Measurements from ENCODE around the gene CELA2B. TPM values are rescaled to one million over a fixed set of nuclear protein-coding genes. Genes with fewer than 3 reads are reported as not detected.

The CELA2B gene
- total and polyA plus RNA-seq, 2 of the 8 experiments (the other 6 are each of a cell fraction or from before 2014, with no cell fraction given): not detected

- H2BK20ac ChIP-seq (ENCODE audit: low read length): no peak overlapping the region
- H3K56ac ChIP-seq (replicated peaks; ENCODE audit: insufficient read length, low read depth, low read length): no peak overlapping the region
- no peaks in the 10 kb centered on the region for H4K20me1 ChIP-seq (replicated peaks in 1 of 2; ENCODE audit: control insufficient read depth in 1 of 2, insufficient read depth in 2 of 2, low read length in 2 of 2)
- H3K9ac ChIP-seq (replicated peaks in 1 of 4; ENCODE audit: extremely low read depth in 1 of 4, low read depth in 3 of 4, low read length in 3 of 4): no peak overlapping the region
- H4K91ac ChIP-seq (replicated peaks; ENCODE audit: insufficient read length, low read length): no peak overlapping the region
- no peak overlapping the region for H3K23ac ChIP-seq (ENCODE audit: insufficient read length)
- no peak overlapping the region for H3K18ac ChIP-seq (ENCODE audit: extremely low read depth, low read length)
- H3K4me3 ChIP-seq (ENCODE audit: extremely low read depth in 1 of 4, insufficient read depth in 2 of 4, low read depth in 3 of 4, low read length in 4 of 4): no peak overlapping the region
- no peaks in the 10 kb centered on the region for H3K36me3 ChIP-seq (ENCODE audit: control insufficient read depth in 2 of 4, insufficient read depth in 4 of 4, low read length in 3 of 4)
- no peaks in the 10 kb centered on the region for H3K4me1 ChIP-seq (replicated peaks in 1 of 4; ENCODE audit: control insufficient read depth in 3 of 4, insufficient read depth in 4 of 4, low read length in 3 of 4)
- H2BK12ac ChIP-seq (ENCODE audit: low read depth, low read length): no peak overlapping the region
- ChIA-PET POLR2A (ENCODE audit: partially characterized antibody) (interaction anchor here (1.9 kb wide), 1 partner anchor 11 kb away, joined by 6 read pairs; no protein-coding TSS in a partner anchor), CTCF (ENCODE audit: partially characterized antibody) (interaction anchor here (1.2 kb wide), 1 partner anchor 122 kb away, joined by 5 read pairs; no protein-coding TSS in a partner anchor)
- H3K27ac ChIP-seq (ENCODE audit: low read depth, low read length): no peak overlapping the region
- H2AFZ ChIP-seq (ENCODE audit: low read length): no peak overlapping the region
- H3K9me3 ChIP-seq (ENCODE audit: insufficient read depth in 2 of 2, low read depth in 1 of 2, low read length in 1 of 2): no peaks in the 10 kb centered on the region
- no peaks in the 10 kb centered on the region for H3K79me1 ChIP-seq (ENCODE audit: low read depth, low read length)
- no peaks in the 10 kb centered on the region; the same call in 1 of the 2 replicates for H3K23me2 ChIP-seq (ENCODE audit: low read depth, low read length)
- H3K4me2 ChIP-seq (ENCODE audit: insufficient read depth in 1 of 2, low read depth in 2 of 2, low read length in 2 of 2): no peak overlapping the region
- H4K8ac ChIP-seq (ENCODE audit: extremely low read depth, insufficient read depth, low read length): no peak overlapping the region
- H3K14ac ChIP-seq (ENCODE audit: insufficient read length): no peak overlapping the region
- WGBS, 2 experiments (ENCODE audit: extremely low coverage in 1 of 2, insufficient coverage in 1 of 2, insufficient read length in 1 of 2, insufficient replicate concordance in 2 of 2, low coverage in 1 of 2, low lambda C conversion rate in 2 of 2, missing lambda C conversion rate in 1 of 2): 94% methylated on average over 2 of the region's 4 CpGs; no CpG with 5 or more reads in 1 of the 2 experiments
- H3K27me3 ChIP-seq (replicated peaks in 1 of 4; ENCODE audit: control insufficient read depth in 3 of 4, extremely low read depth in 1 of 4, insufficient read depth in 3 of 4, low read length in 3 of 4): no peaks in the 10 kb centered on the region
- H2BK15ac ChIP-seq (ENCODE audit: low read length): no peak overlapping the region
- no peak overlapping the region for H2AK5ac ChIP-seq (ENCODE audit: low read depth, low read length)
- H4K5ac ChIP-seq (ENCODE audit: insufficient read length, low read depth, low read length): no peak overlapping the region
- no peak for DNase-seq (ENCODE audit: low read depth in 1 of 2, low spot score in 2 of 2)
- H2BK120ac ChIP-seq (replicated peaks; ENCODE audit: low read depth, low read length): no peak overlapping the region
- no peak for FAIRE-seq
- H3K4ac ChIP-seq (replicated peaks; ENCODE audit: insufficient read length, low read depth, low read length): no peak overlapping the region
- no peaks in the 10 kb centered on the region for H3K79me2 ChIP-seq (ENCODE audit: control insufficient read depth in 1 of 2, insufficient read depth in 2 of 2, low read length in 2 of 2)
- H2BK5ac ChIP-seq (ENCODE audit: low read depth, low read length): no peak overlapping the region
- TF ChIP-seq ATF3 (IDR thresholded peaks at IDR 0.05; ENCODE audit: insufficient read depth, low read depth, low read length): no peak
- TF ChIP-seq TCF12 (IDR thresholded peaks at IDR 0.05; ENCODE audit: low read depth, low read length): no peak
- TF ChIP-seq BRCA1 (IDR thresholded peaks at IDR 0.05; ENCODE audit: low read depth, low read length): no peak
- no peak for TF ChIP-seq SAP30 (IDR thresholded peaks at IDR 0.05; ENCODE audit: insufficient read depth, insufficient replicate concordance, low read length)
- no peak for TF ChIP-seq CTBP2 (IDR thresholded peaks at IDR 0.05; ENCODE audit: borderline replicate concordance, insufficient read depth, insufficient read length, low read length)
- no peak for TF ChIP-seq RNF2 (IDR thresholded peaks at IDR 0.05; ENCODE audit: borderline replicate concordance, low read depth, low read length, missing control alignments, poor library complexity, severe bottlenecking)
- no peak for TF ChIP-seq CHD2 (IDR thresholded peaks at IDR 0.05; ENCODE audit: low read length)
- TF ChIP-seq SP4 (IDR thresholded peaks at IDR 0.05; ENCODE audit: low read length): no peak
- TF ChIP-seq TEAD4 (IDR thresholded peaks at IDR 0.05; ENCODE audit: low read depth, low read length): no peak
- no peak for TF ChIP-seq CREB1 (IDR thresholded peaks at IDR 0.05)
- TF ChIP-seq MAX (IDR thresholded peaks at IDR 0.05): no peak
- no peak for TF ChIP-seq KDM1A (IDR thresholded peaks at IDR 0.05; ENCODE audit: borderline replicate concordance, low read length)
- TF ChIP-seq HDAC2 (IDR thresholded peaks at IDR 0.05; ENCODE audit: borderline replicate concordance in 1 of 2, low read depth in 2 of 2, low read length in 2 of 2): no peak
- TF ChIP-seq POLR2A (IDR thresholded peaks at IDR 0.05; ENCODE audit: control extremely low read depth in 1 of 2, low read depth in 2 of 2, low read length in 2 of 2): no peak
Measured at GRCh38 chr1:15446212-15446611, 29.7 kb upstream of the CELA2B start.

Data from H1 (cell line).